Measurements from ENCODE around the gene CDC27. TPM values are rescaled to one million over a fixed set of nuclear protein-coding genes. Genes with fewer than 3 reads are reported as not detected.
"Not testable (repeated sequence)": the region's sequence is repeated elsewhere in the genome, so short reads cannot be mapped to it uniquely, and the experiment has no call there.

The CDC27 gene
- polyA plus RNA-seq, 1 donor (not counting 4 experiments of a cell fraction or from before 2014, with no cell fraction given), result 95.6 TPM

- Histone ChIP-seq H3K27me3 (ENCODE audit: control insufficient read depth, extremely low read depth, insufficient read depth, low read length) (no peaks in the 10 kb centered on the region), H3K27ac (ENCODE audit: control insufficient read depth, insufficient read depth, low read length) (no peak overlapping the region), H3K4me2 (ENCODE audit: control insufficient read depth, extremely low read depth, insufficient read depth, low read depth, low read length) (no peak overlapping the region), H3K9ac (ENCODE audit: control insufficient read depth, extremely low read depth, insufficient read depth, low read length) (no peak overlapping the region), H3K9me1 (ENCODE audit: control insufficient read depth, extremely low read depth, insufficient read depth, low read length) (no peaks in the 10 kb centered on the region), H3K36me3 (ENCODE audit: control insufficient read depth in 2 of 2, extremely low read depth in 1 of 2, insufficient read depth in 2 of 2, low read length in 2 of 2) (peaks cover 3 to 8% of the 10 kb centered on the region in 2 experiments), H3K79me2 (ENCODE audit: control insufficient read depth, insufficient read depth, low read length) (no peaks in the 10 kb centered on the region), H3K4me1 (ENCODE audit: control insufficient read depth, extremely low read depth, insufficient read depth, low read length) (no peaks in the 10 kb centered on the region), H3K9me3 (ENCODE audit: control insufficient read depth, low read depth, low read length) (no peaks in the 10 kb centered on the region), H4K20me1 (ENCODE audit: control insufficient read depth, extremely low read depth, insufficient read depth, low read length) (no peaks in the 10 kb centered on the region), H2AFZ (ENCODE audit: control insufficient read depth, low read length) (no peak overlapping the region), H3K4me3 (ENCODE audit: control insufficient read depth in 2 of 3, extremely low read depth in 1 of 3, insufficient read depth in 2 of 3, low read depth in 1 of 3, low read length in 3 of 3) (no peak overlapping the region)
- dilution Hi-C loops (cut with MboI; ENCODE audit: extremely low pct_ligation_motif_present, low sequenced_read_pairs), result no loop called here
- FAIRE-seq (no peak), DNase-seq (ENCODE audit: low read depth, low spot score) (no peak)
- TF ChIP-seq, protein P1, sequence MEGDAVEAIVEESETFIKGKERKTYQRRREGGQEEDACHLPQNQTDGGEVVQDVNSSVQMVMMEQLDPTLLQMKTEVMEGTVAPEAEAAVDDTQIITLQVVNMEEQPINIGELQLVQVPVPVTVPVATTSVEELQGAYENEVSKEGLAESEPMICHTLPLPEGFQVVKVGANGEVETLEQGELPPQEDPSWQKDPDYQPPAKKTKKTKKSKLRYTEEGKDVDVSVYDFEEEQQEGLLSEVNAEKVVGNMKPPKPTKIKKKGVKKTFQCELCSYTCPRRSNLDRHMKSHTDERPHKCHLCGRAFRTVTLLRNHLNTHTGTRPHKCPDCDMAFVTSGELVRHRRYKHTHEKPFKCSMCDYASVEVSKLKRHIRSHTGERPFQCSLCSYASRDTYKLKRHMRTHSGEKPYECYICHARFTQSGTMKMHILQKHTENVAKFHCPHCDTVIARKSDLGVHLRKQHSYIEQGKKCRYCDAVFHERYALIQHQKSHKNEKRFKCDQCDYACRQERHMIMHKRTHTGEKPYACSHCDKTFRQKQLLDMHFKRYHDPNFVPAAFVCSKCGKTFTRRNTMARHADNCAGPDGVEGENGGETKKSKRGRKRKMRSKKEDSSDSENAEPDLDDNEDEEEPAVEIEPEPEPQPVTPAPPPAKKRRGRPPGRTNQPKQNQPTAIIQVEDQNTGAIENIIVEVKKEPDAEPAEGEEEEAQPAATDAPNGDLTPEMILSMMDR (optimal IDR thresholded peaks at IDR 0.05 in 1 of 3, IDR thresholded peaks at IDR 0.05 in 1 of 3, conservative IDR thresholded peaks at IDR 0.05 in 1 of 3; ENCODE audit: extremely low read depth in 1 of 3, insufficient read depth in 2 of 3, low read length in 3 of 3), result no peak
- no peak for TF ChIP-seq EZH2 (IDR thresholded peaks at IDR 0.05; ENCODE audit: low read length)
Observed at GRCh38 chr17:47131761-47132160, 57.3 kb downstream of the CDC27 start.

- H3K36me3 ChIP-seq (ENCODE audit: control insufficient read depth in 2 of 2, extremely low read depth in 1 of 2, insufficient read depth in 2 of 2, low read length in 2 of 2); H3K27ac ChIP-seq (ENCODE audit: control insufficient read depth, insufficient read depth, low read length); H3K9me1 ChIP-seq (ENCODE audit: control insufficient read depth, extremely low read depth, insufficient read depth, low read length); H3K4me1 ChIP-seq (ENCODE audit: control insufficient read depth, extremely low read depth, insufficient read depth, low read length); H3K4me2 ChIP-seq (ENCODE audit: control insufficient read depth, extremely low read depth, insufficient read depth, low read depth, low read length); dilution Hi-C loops (cut with MboI; ENCODE audit: extremely low pct_ligation_motif_present, low sequenced_read_pairs); H3K4me3 ChIP-seq (ENCODE audit: control insufficient read depth in 2 of 3, extremely low read depth in 1 of 3, insufficient read depth in 2 of 3, low read depth in 1 of 3, low read length in 3 of 3); H3K27me3 ChIP-seq (ENCODE audit: control insufficient read depth, extremely low read depth, insufficient read depth, low read length); H4K20me1 ChIP-seq (ENCODE audit: control insufficient read depth, extremely low read depth, insufficient read depth, low read length); FAIRE-seq; DNase-seq (ENCODE audit: low read depth, low spot score); H2AFZ ChIP-seq (ENCODE audit: control insufficient read depth, low read length); H3K9me3 ChIP-seq (ENCODE audit: control insufficient read depth, low read depth, low read length); H3K9ac ChIP-seq (ENCODE audit: control insufficient read depth, extremely low read depth, insufficient read depth, low read length); H3K79me2 ChIP-seq (ENCODE audit: control insufficient read depth, insufficient read depth, low read length): not testable (repeated sequence)
Observed at GRCh38 chr17:47126835-47127234, 62.3 kb downstream of the CDC27 start.

DNA sequence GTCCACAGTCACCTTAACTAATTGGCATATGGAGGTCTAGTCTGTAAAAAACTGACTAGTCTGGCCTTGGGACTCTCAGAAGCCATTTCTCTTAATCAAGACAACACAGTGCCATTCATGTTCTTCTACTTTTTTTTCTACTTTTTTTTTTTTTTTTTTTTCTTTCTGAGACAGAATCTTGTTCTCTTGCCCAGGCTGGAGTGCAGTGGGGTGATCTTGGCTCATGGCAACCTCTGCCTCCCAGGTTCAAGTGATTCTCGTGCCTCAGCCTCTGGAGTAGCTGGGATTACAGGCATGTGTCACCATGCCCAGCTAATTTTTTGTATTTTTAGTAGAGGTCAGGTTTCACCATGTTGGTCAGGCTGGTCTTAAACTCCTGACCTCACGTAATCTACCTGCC, 65.8 kb downstream of the CDC27 start:
- H3K9me1 ChIP-seq (ENCODE audit: control insufficient read depth, extremely low read depth, insufficient read depth, low read length); H3K9me3 ChIP-seq (ENCODE audit: control insufficient read depth, low read depth, low read length); H4K20me1 ChIP-seq (ENCODE audit: control insufficient read depth, extremely low read depth, insufficient read depth, low read length); dilution Hi-C loops (cut with MboI; ENCODE audit: extremely low pct_ligation_motif_present, low sequenced_read_pairs); H3K4me3 ChIP-seq (ENCODE audit: control insufficient read depth in 2 of 3, extremely low read depth in 1 of 3, insufficient read depth in 2 of 3, low read depth in 1 of 3, low read length in 3 of 3); DNase-seq (ENCODE audit: low read depth, low spot score); H2AFZ ChIP-seq (ENCODE audit: control insufficient read depth, low read length); H3K9ac ChIP-seq (ENCODE audit: control insufficient read depth, extremely low read depth, insufficient read depth, low read length); H3K27me3 ChIP-seq (ENCODE audit: control insufficient read depth, extremely low read depth, insufficient read depth, low read length); H3K79me2 ChIP-seq (ENCODE audit: control insufficient read depth, insufficient read depth, low read length); H3K4me2 ChIP-seq (ENCODE audit: control insufficient read depth, extremely low read depth, insufficient read depth, low read depth, low read length); H3K27ac ChIP-seq (ENCODE audit: control insufficient read depth, insufficient read depth, low read length); FAIRE-seq: not testable (repeated sequence)
- peaks cover 12% of the 10 kb centered on the region for H3K4me1 ChIP-seq (ENCODE audit: control insufficient read depth, extremely low read depth, insufficient read depth, low read length)
- peaks cover 0 to 17% of the 10 kb centered on the region in 2 experiments for H3K36me3 ChIP-seq (ENCODE audit: control insufficient read depth in 2 of 2, extremely low read depth in 1 of 2, insufficient read depth in 2 of 2, low read length in 2 of 2)

Measured in keratinocyte (primary cell).